GM23338 (cell line): ENCODE measurements around the gene IFI16. TPM values are rescaled to one million over a fixed set of nuclear protein-coding genes. Genes with fewer than 3 reads are reported as not detected.

ENCODE experiments used
- ATAC-seq: fragments of 200-7000 bp; cut with Tn5 transposase; 3 replicates; pipeline ENCODE4 v1.9.1; 2020
- DNase-seq: peaks from one replicate; pipeline ENCODE4 v3.0.0-alpha.2; 2015; ENCODE audit warnings: low spot score
- H2AFZ ChIP-seq: fragments of 200-600 bp; sonication (generic); 2 replicates; pipeline ENCODE4 v1.8.0; 2016; ENCODE audit warnings: antibody characterized with exemption, mild to moderate bottlenecking, moderate library complexity
- H3F3A ChIP-seq: fragments of 200-600 bp; sonication (generic); replicated peaks from 2 replicates; pipeline ENCODE4 v1.8.0; 2017; ENCODE audit warnings: antibody characterized with exemption, mixed run types, low read depth
- H3K27ac ChIP-seq: fragments of 200-600 bp; sonication (generic); 2 replicates; pipeline ENCODE4 v1.6.1; 2016; ENCODE audit warnings: low read depth
- H3K27me3 ChIP-seq: fragments of 200-600 bp; sonication (generic); 2 replicates; pipeline ENCODE4 v1.8.0; 2016; ENCODE audit warnings: mild to moderate bottlenecking, mixed run types, moderate library complexity; ENCODE audit not compliant: insufficient read depth
- H3K36me3 ChIP-seq: fragments of 200-600 bp; sonication (generic); 2 replicates; pipeline ENCODE4 v1.8.0; 2016; ENCODE audit warnings: mild to moderate bottlenecking; ENCODE audit not compliant: insufficient read depth
- H3K4me1 ChIP-seq: fragments of 200-600 bp; sonication (generic); 2 replicates; pipeline ENCODE4 v1.8.0; 2016; ENCODE audit warnings: mild to moderate bottlenecking, moderate library complexity; ENCODE audit not compliant: insufficient read depth
- H3K4me2 ChIP-seq: fragments of 200-600 bp; sonication (generic); 2 replicates; pipeline ENCODE4 v1.7.1; 2017; ENCODE audit warnings: mixed run types
- H3K4me3 ChIP-seq: fragments of 200-600 bp; sonication (generic); 2 replicates; pipeline ENCODE4 v1.6.1; 2016; ENCODE audit warnings: mixed run types
- H3K79me2 ChIP-seq: fragments of 200-600 bp; sonication (generic); replicated peaks from 2 replicates; pipeline ENCODE4 v1.8.0; 2017; ENCODE audit warnings: mild to moderate bottlenecking; ENCODE audit not compliant: insufficient read depth
- H3K9me2 ChIP-seq: fragments of 200-600 bp; sonication (generic); 2 replicates; pipeline ENCODE4 v1.8.0; 2017; ENCODE audit not compliant: insufficient read depth
- H4K20me1 ChIP-seq: fragments of 200-600 bp; sonication (generic); replicated peaks from 2 replicates; pipeline ENCODE4 v1.8.0; 2017; ENCODE audit warnings: mild to moderate bottlenecking; ENCODE audit not compliant: insufficient read depth
- H3K27ac Mint-ChIP-seq: 2 replicates; pipeline ENCODE4 v1.8.0; 2020; ENCODE audit warnings: inconsistent platforms, mild to moderate bottlenecking, moderate library complexity, mixed read lengths
- H3K27me3 Mint-ChIP-seq: 3 replicates; pipeline ENCODE4 v1.8.0; 2022; ENCODE audit warnings: low read depth, mild to moderate bottlenecking, moderate library complexity, mixed read lengths, inconsistent platforms; ENCODE audit not compliant: insufficient read depth, poor library complexity
- H3K36me3 Mint-ChIP-seq: 3 replicates; pipeline ENCODE4 v1.8.0; 2021; ENCODE audit warnings: low read depth, mild to moderate bottlenecking, inconsistent platforms, moderate library complexity, mixed read lengths
- H3K4me1 Mint-ChIP-seq: 3 replicates; pipeline ENCODE4 v1.8.0; 2020; ENCODE audit warnings: mild to moderate bottlenecking, inconsistent platforms, mixed read lengths
- H3K4me3 Mint-ChIP-seq: 3 replicates; pipeline ENCODE4 v1.8.0; 2021; ENCODE audit warnings: moderate library complexity, mild to moderate bottlenecking, inconsistent platforms, mixed read lengths
- H3K9me3 Mint-ChIP-seq: 3 replicates; pipeline ENCODE4 v1.8.0; 2020; ENCODE audit warnings: moderate library complexity, mild to moderate bottlenecking, inconsistent platforms, mixed read lengths
- CTCF ChIP-seq, 2 experiments: fragments of 200-600 bp in 1 of 2; sonication (generic) in 1 of 2; conservative IDR thresholded peaks; 2 replicates each; pipeline versions ENCODE4 v1.5.1 to v1.6.1; 2016 to 2017; ENCODE audit warnings: antibody characterized with exemption in 2 of 2, low read depth in 2 of 2, mild to moderate bottlenecking in 2 of 2, moderate library complexity in 1 of 2
- ETS1 ChIP-seq: IDR thresholded peaks from 2 replicates; pipeline ENCODE4 v1.6.1; 2016; ENCODE audit warnings: antibody characterized with exemption
- EZH2 ChIP-seq: fragments of 200-600 bp; sonication (generic); IDR thresholded peaks from one replicate; pipeline ENCODE4 v1.8.0; 2017; ENCODE audit warnings: antibody characterized with exemption, mild to moderate bottlenecking, low read depth; ENCODE audit not compliant: unreplicated experiment
- JUNB ChIP-seq: IDR thresholded peaks from one replicate; pipeline ENCODE4 v1.6.1; 2016; ENCODE audit warnings: antibody characterized with exemption; ENCODE audit not compliant: unreplicated experiment
- NANOG ChIP-seq: IDR thresholded peaks from 2 replicates; pipeline ENCODE4 v1.6.1; 2016; ENCODE audit warnings: antibody characterized with exemption, borderline replicate concordance
- POLR2AphosphoS5 ChIP-seq: IDR thresholded peaks from 2 replicates; pipeline ENCODE4 v1.6.1; 2016; ENCODE audit warnings: antibody characterized with exemption, low read depth
- STAT1 ChIP-seq: IDR thresholded peaks from one replicate; pipeline ENCODE4 v1.6.1; 2016; ENCODE audit warnings: antibody characterized with exemption; ENCODE audit not compliant: unreplicated experiment
- ZNF114 ChIP-seq: fragments of 250-450 bp; sonication (Bioruptor Pico); IDR thresholded peaks from 2 replicates; pipeline ENCODE4 v1.5.0; 2020; ENCODE audit warnings: mild to moderate bottlenecking, moderate library complexity
- ZNF331 ChIP-seq: fragments of 250-450 bp; sonication (Bioruptor Pico); IDR thresholded peaks from 2 replicates; pipeline ENCODE4 v1.5.0; 2020; ENCODE audit warnings: low read depth, mild to moderate bottlenecking, moderate library complexity
- ZNF462 ChIP-seq: fragments of 250-450 bp; sonication (Bioruptor Pico); IDR thresholded peaks from 2 replicates; pipeline ENCODE4 v1.5.0; 2020; ENCODE audit warnings: mild to moderate bottlenecking, moderate library complexity
- polyA plus RNA-seq: library from polyadenylated mRNA; unstranded; fragments of >200 nt; fragmentation: Nextera tagmentation; extraction: Ambion mirVana; gene quantifications from 2 replicates; pipeline ENCODE4 v1.2.1, GENCODE V29; 2016
- total RNA-seq: library from RNA; depleted of rRNA; stranded (reverse); fragments of >200 nt; shearing (Covaris generic); gene quantifications from 2 replicates; pipeline ENCODE4 v1.2.3, GENCODE V29; 2014

The IFI16 gene
- total and polyA plus RNA-seq, 2 experiments from 2014 or later = 0.31 to 2.1 TPM

- ATAC-seq = no peak
- Mint-ChIP-seq H3K27me3 (no peaks in the 10 kb centered on the region), H3K27ac (no peak overlapping the region), H3K4me3 (no peak overlapping the region), H3K36me3 (no peaks in the 10 kb centered on the region), H3K9me3 (no peaks in the 10 kb centered on the region), H3K4me1 (no peaks in the 10 kb centered on the region)
- no peak overlapping the region for H3K4me3 ChIP-seq
- TF ChIP-seq ZNF331 (CRISPR knock-in tag) (no peak), CTCF (conservative IDR thresholded peaks at IDR 0.05; ENCODE audit: low read depth in 2 of 2) (no peak), POLR2AphosphoS5 (no peak), NANOG (no peak), JUNB (no peak), ETS1 (no peak), EZH2 (no peak), STAT1 (no peak)
- no peaks in the 10 kb centered on the region for H3F3A ChIP-seq
- no peaks in the 10 kb centered on the region for H3K9me2 ChIP-seq
- no peaks in the 10 kb centered on the region for H3K36me3 ChIP-seq
- no peak overlapping the region for H3K27ac ChIP-seq
- no peaks in the 10 kb centered on the region for H3K4me1 ChIP-seq
- no peak for DNase-seq
- H3K4me2 ChIP-seq = no peak overlapping the region
- no peaks in the 10 kb centered on the region for H3K79me2 ChIP-seq
- no peak overlapping the region for H2AFZ ChIP-seq
- no peaks in the 10 kb centered on the region for H4K20me1 ChIP-seq
- H3K27me3 ChIP-seq = no peaks in the 10 kb centered on the region
These were observed 88.9 kb downstream of the IFI16 start for GRCh38 chr1:159098596-159098995.

- Histone ChIP-seq H3K4me2 (no peak overlapping the region), H3K27me3 (no peaks in the 10 kb centered on the region), H3K27ac (no peak overlapping the region), H2AFZ (no peak overlapping the region), H4K20me1 (no peaks in the 10 kb centered on the region), H3K4me3 (no peak overlapping the region), H3K36me3 (no peaks in the 10 kb centered on the region), H3K79me2 (no peaks in the 10 kb centered on the region), H3F3A (no peaks in the 10 kb centered on the region), H3K4me1 (no peaks in the 10 kb centered on the region), H3K9me2 (no peaks in the 10 kb centered on the region)
- DNase-seq (no peak), ATAC-seq (no peak)
- no peak overlapping the region for H3K4me3 Mint-ChIP-seq
- no peak overlapping the region for H3K27ac Mint-ChIP-seq
- no peaks in the 10 kb centered on the region for H3K27me3 Mint-ChIP-seq
- no peaks in the 10 kb centered on the region for H3K4me1 Mint-ChIP-seq
- no peaks in the 10 kb centered on the region for H3K9me3 Mint-ChIP-seq
- peaks cover 3% of the 10 kb centered on the region; the same call in 2 of the 3 replicates for H3K36me3 Mint-ChIP-seq
- TF ChIP-seq POLR2AphosphoS5 (no peak), JUNB (no peak), ZNF462 (CRISPR knock-in tag) (no peak), ZNF331 (CRISPR knock-in tag) (no peak), ZNF114 (CRISPR knock-in tag) (no peak), NANOG (no peak), CTCF (conservative IDR thresholded peaks at IDR 0.05; ENCODE audit: low read depth in 2 of 2) (no peak)
These were observed 90.9 kb downstream of the IFI16 start for GRCh38 chr1:159100589-159100988.
